Caco-2 (cell line): ENCODE measurements around the gene GNA14. TPM values are rescaled to one million over a fixed set of nuclear protein-coding genes. Genes with fewer than 3 reads are reported as not detected.

Source experiments
- BruUV-seq: library from RNA; stranded (reverse); fragments of 400-500 nt; replicated peaks from 2 replicates; lab custom pipeline; 2021; lab: Mats Ljungman, UMichigan
- CTCF ChIA-PET: fragments of 300-600 bp; sonication (Branson Sonifier 250); formaldehyde crosslinking; loops from one replicate; lab custom pipeline; 2022; ENCODE audit warnings: antibody characterized with exemption; lab: Charles Lee
- POLR2A ChIA-PET: fragments of 300-600 bp; sonication (Branson Sonifier 250); formaldehyde crosslinking; loops from one replicate; lab custom pipeline; 2022; ENCODE audit warnings: antibody characterized with exemption; lab: Charles Lee
- DNase-seq, 2 experiments: peaks; one replicate each; pipeline versions ENCODE4 v3.0.0 to v3.0.0-alpha.2; 2020 to 2022
- H3K27me3 ChIP-seq: replicated peaks from 2 replicates; pipeline ENCODE4 v1.6.0; 2011; ENCODE audit warnings: low read length; ENCODE audit not compliant: control insufficient read depth, insufficient read depth
- H3K36me3 ChIP-seq: 2 replicates; pipeline ENCODE4 v1.5.1; 2011; ENCODE audit warnings: low read length; ENCODE audit not compliant: control insufficient read depth, insufficient read depth
- H3K4me1 ChIP-seq: fragments of 250-450 bp; sonication (Bioruptor Pico); 2 replicates; pipeline ENCODE4 v1.5.1; 2020; ENCODE audit warnings: mild to moderate bottlenecking
- H3K4me3 ChIP-seq: 2 replicates; pipeline ENCODE4 v1.5.1; 2011; ENCODE audit warnings: low read depth, mild to moderate bottlenecking, control low read depth, low read length
- H3K9me3 ChIP-seq: fragments of 250-450 bp; sonication (Bioruptor Pico); 2 replicates; pipeline ENCODE4 v1.5.1; 2020; ENCODE audit warnings: mild to moderate bottlenecking, moderate library complexity
- H3K27ac Mint-ChIP-seq: one replicate; pipeline ENCODE4 v1.8.0; 2022; ENCODE audit warnings: mixed read lengths; ENCODE audit not compliant: unreplicated experiment
- H3K27me3 Mint-ChIP-seq: one replicate; pipeline ENCODE4 v1.8.0; 2022; ENCODE audit warnings: mixed read lengths; ENCODE audit not compliant: insufficient read depth, unreplicated experiment
- H3K36me3 Mint-ChIP-seq: one replicate; pipeline ENCODE4 v1.8.0; 2022; ENCODE audit warnings: mild to moderate bottlenecking, mixed read lengths; ENCODE audit not compliant: insufficient read depth, unreplicated experiment
- H3K4me1 Mint-ChIP-seq: one replicate; pipeline ENCODE4 v1.8.0; 2022; ENCODE audit warnings: low read depth, mixed read lengths; ENCODE audit not compliant: unreplicated experiment
- H3K4me3 Mint-ChIP-seq: one replicate; pipeline ENCODE4 v1.8.0; 2022; ENCODE audit warnings: mild to moderate bottlenecking, moderate library complexity, mixed read lengths; ENCODE audit not compliant: unreplicated experiment
- H3K9me3 Mint-ChIP-seq: one replicate; pipeline ENCODE4 v1.8.0; 2022; ENCODE audit warnings: mixed read lengths; ENCODE audit not compliant: unreplicated experiment
- intact Hi-C: fragments of 100-400 bp; cut with micrococcal nuclease; formaldehyde crosslinking; loops from one replicate; pipeline ENCODE4 v1.10.0; 2022; ENCODE audit not compliant: unreplicated experiment
- total RNA-seq: library from RNA; stranded (reverse); gene quantifications from 2 replicates; pipeline ENCODE4 v1.2.3, GENCODE V29; 2022
- TF ChIP-seq, protein P1 (sequence below), 2 experiments: fragments of 200-600 bp in 1 of 2; IDR thresholded peaks; 1 replicate in 1 of 2; 2 replicates in 1 of 2; pipeline versions ENCODE4 v1.5.1 to v1.8.0; 2011 to 2022; ENCODE audit warnings: antibody characterized with exemption in 1 of 2, control low read depth in 1 of 2, inconsistent platforms in 1 of 2, low read depth in 1 of 2, low read length in 1 of 2, mild to moderate bottlenecking in 1 of 2, moderate library complexity in 1 of 2; ENCODE audit not compliant: insufficient read depth in 1 of 2, severe bottlenecking in 1 of 2, unreplicated experiment in 1 of 2

Gene GNA14
- total RNA-seq, 1 experiment from 2014 or later: not detected

DNA sequence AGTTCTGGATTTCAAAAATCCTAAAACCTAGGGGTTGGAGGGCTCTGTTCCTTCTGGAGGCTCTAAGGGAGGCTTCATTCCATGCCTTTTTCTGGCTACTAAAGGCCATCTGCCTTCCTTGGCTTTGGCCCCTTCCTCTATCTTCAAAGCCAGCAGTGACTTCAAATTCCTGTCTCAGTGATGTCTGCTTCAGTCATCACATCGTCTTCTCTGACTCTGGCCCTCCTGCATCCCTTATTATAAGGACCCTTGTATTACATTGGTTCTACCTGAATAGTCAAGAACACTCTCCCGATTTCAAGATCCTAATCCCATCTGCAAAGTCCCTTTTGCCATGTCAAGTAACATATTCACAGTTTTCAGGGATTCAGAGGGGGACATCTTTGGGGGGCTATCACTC, 60.3 kb downstream of the GNA14 start:
- no peaks in the 10 kb centered on the region for H3K27me3 Mint-ChIP-seq
- H3K36me3 Mint-ChIP-seq: no peaks in the 10 kb centered on the region
- no peak overlapping the region for H3K27ac Mint-ChIP-seq
- intact Hi-C loops: no loop called here
- Histone ChIP-seq H3K27me3 (no peaks in the 10 kb centered on the region), H3K9me3 (no peaks in the 10 kb centered on the region), H3K4me3 (no peak overlapping the region), H3K36me3 (no peaks in the 10 kb centered on the region), H3K4me1 (no peaks in the 10 kb centered on the region)
- no peaks in the 10 kb centered on the region for H3K9me3 Mint-ChIP-seq
- TF ChIP-seq, protein P1, sequence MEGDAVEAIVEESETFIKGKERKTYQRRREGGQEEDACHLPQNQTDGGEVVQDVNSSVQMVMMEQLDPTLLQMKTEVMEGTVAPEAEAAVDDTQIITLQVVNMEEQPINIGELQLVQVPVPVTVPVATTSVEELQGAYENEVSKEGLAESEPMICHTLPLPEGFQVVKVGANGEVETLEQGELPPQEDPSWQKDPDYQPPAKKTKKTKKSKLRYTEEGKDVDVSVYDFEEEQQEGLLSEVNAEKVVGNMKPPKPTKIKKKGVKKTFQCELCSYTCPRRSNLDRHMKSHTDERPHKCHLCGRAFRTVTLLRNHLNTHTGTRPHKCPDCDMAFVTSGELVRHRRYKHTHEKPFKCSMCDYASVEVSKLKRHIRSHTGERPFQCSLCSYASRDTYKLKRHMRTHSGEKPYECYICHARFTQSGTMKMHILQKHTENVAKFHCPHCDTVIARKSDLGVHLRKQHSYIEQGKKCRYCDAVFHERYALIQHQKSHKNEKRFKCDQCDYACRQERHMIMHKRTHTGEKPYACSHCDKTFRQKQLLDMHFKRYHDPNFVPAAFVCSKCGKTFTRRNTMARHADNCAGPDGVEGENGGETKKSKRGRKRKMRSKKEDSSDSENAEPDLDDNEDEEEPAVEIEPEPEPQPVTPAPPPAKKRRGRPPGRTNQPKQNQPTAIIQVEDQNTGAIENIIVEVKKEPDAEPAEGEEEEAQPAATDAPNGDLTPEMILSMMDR (IDR thresholded peaks at IDR 0.05; ENCODE audit: insufficient read depth in 1 of 2, low read depth in 1 of 2, low read length in 1 of 2, severe bottlenecking in 1 of 2, unreplicated experiment in 1 of 2): no peak
- no peak overlapping the region for H3K4me3 Mint-ChIP-seq
- CTCF ChIA-PET: no interaction called here
- BruUV-seq: no TSS peak
- POLR2A ChIA-PET: no interaction called here
- no peaks in the 10 kb centered on the region for H3K4me1 Mint-ChIP-seq
- DNase-seq: no peak

- no peaks in the 10 kb centered on the region for H3K4me1 Mint-ChIP-seq
- POLR2A ChIA-PET: no interaction called here
- TF ChIP-seq, protein P1 (IDR thresholded peaks at IDR 0.05; ENCODE audit: insufficient read depth in 1 of 2, low read depth in 1 of 2, low read length in 1 of 2, severe bottlenecking in 1 of 2, unreplicated experiment in 1 of 2): no peak
Observed at GRCh38 chr9:77587042-77587441, 61.1 kb downstream of the GNA14 start.

DNA sequence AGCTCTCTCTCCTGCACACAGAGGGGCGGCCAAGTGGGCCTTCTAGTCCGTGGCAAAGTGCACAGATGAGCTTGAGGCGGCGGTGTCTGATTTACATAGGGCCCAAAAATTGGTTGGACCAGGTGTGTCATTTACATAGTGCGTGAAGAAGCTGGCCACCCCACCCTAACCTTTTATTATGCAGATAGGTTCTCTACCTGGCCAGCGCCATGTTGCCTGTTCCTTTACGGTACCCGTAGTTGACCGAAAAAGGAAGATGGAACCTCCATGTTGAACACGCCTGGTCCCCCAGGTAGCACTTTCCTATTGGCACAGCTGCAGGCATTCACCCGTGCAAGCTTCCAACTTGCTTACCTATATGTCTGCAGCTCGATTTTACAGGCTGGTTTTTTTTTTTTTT, 61.5 kb downstream of the GNA14 start:
- no peaks in the 10 kb centered on the region for H3K4me1 Mint-ChIP-seq
- POLR2A ChIA-PET: no interaction called here

More at GRCh38 chr9:77587042-77587441, 61.1 kb downstream of the GNA14 start:
- no TSS peak for BruUV-seq
- CTCF ChIA-PET: no interaction called here
- Mint-ChIP-seq H3K27ac (no peak overlapping the region), H3K36me3 (no peaks in the 10 kb centered on the region), H3K4me3 (no peak overlapping the region), H3K9me3 (no peaks in the 10 kb centered on the region), H3K27me3 (no peaks in the 10 kb centered on the region)
- intact Hi-C loops: no loop called here
- H3K9me3 ChIP-seq: no peaks in the 10 kb centered on the region
- H3K27me3 ChIP-seq: no peaks in the 10 kb centered on the region
- DNase-seq: no peak
- no peaks in the 10 kb centered on the region for H3K4me1 ChIP-seq
- H3K4me3 ChIP-seq: no peak overlapping the region
- no peaks in the 10 kb centered on the region for H3K36me3 ChIP-seq

More for the DNA sequence above, 61.5 kb downstream of the GNA14 start:
- no TSS peak for BruUV-seq
- Histone ChIP-seq H3K4me1 (no peaks in the 10 kb centered on the region), H3K27me3 (no peaks in the 10 kb centered on the region), H3K36me3 (no peaks in the 10 kb centered on the region), H3K4me3 (no peak overlapping the region), H3K9me3 (no peaks in the 10 kb centered on the region)
- no peak for DNase-seq
- Mint-ChIP-seq H3K36me3 (no peaks in the 10 kb centered on the region), H3K9me3 (no peaks in the 10 kb centered on the region), H3K27me3 (no peaks in the 10 kb centered on the region), H3K27ac (no peak overlapping the region), H3K4me3 (no peak overlapping the region)
- TF ChIP-seq, protein P1 (IDR thresholded peaks at IDR 0.05; ENCODE audit: insufficient read depth in 1 of 2, low read depth in 1 of 2, low read length in 1 of 2, severe bottlenecking in 1 of 2, unreplicated experiment in 1 of 2): no peak
- intact Hi-C loops: no loop called here
- CTCF ChIA-PET: no interaction called here
